ENCODE data around the gene SH3RF2.

The SH3RF2 gene

DNA sequence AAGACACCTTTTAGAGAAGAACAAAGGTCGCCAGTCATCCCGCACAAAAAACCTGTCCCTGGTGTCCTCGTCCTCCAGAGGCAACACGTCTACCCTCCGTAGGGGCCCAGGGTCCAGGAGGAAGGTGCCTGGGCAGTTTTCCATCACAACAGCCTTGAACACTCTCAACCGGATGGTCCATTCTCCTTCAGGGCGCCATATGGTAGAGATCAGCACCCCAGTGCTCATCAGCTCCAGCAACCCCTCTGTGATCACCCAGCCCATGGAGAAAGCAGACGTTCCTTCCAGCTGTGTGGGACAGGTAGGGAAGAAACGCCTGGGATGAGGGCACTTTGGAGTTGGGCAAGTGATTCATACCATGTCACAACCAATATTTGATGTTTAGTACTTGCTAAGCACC lies 77.4 kb downstream of the SH3RF2 start:
- DNase-seq, result no peak

DNA sequence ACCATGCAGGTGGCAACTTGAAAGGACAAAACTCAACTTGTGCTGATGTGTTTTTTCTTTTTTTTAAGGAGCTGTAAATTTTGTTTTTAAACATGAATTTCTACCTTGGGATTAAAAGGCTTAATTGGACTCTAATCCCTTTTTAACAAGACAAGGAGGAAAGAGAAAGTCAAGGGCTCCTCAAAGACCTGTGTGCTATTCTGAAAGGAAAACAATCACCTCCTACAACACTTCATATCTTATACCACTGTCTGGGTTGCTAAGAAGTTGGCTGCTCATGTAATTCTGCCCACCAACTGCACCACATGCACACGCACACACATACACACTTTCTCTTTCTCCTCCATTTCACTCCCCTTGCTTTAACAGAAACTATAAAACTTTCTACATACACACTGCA lies 78.6 kb downstream of the SH3RF2 start:
- DNase-seq, result no peak

DNA sequence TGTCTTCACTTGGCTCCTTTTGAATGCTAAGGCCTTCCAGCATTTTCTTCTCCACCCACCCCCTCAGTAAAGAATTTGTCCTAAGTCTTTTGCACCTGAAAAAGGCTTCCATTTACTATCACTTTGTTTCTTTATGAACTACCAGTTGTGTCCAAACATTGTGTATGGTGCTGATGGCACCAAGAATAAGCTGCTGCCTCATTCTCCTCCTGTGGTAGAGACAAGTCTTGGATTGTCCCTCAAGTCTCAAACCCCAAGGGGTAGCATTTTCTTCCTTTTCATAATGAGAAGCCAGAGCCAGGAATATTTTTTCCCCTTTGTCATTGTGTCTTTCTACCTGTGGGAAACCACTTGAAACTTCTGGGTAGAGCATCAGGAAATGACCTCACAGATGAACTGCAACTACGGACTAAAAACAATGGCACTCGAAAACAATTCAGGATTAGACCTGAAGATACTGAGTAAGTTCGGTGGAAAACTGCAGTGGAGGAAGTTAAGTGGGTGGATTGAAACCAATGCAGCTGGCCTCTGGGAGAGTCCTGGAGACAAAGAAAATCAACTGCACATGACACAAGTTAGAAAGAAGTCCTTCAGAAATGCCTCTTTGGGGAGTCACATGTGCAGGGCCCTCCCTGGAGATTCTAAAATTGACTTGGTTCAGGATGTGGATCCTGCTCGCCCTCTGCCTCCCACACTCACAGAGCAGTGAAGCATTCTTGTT lies 80.5 kb downstream of the SH3RF2 start:
- DNase-seq, result no peak

DNA sequence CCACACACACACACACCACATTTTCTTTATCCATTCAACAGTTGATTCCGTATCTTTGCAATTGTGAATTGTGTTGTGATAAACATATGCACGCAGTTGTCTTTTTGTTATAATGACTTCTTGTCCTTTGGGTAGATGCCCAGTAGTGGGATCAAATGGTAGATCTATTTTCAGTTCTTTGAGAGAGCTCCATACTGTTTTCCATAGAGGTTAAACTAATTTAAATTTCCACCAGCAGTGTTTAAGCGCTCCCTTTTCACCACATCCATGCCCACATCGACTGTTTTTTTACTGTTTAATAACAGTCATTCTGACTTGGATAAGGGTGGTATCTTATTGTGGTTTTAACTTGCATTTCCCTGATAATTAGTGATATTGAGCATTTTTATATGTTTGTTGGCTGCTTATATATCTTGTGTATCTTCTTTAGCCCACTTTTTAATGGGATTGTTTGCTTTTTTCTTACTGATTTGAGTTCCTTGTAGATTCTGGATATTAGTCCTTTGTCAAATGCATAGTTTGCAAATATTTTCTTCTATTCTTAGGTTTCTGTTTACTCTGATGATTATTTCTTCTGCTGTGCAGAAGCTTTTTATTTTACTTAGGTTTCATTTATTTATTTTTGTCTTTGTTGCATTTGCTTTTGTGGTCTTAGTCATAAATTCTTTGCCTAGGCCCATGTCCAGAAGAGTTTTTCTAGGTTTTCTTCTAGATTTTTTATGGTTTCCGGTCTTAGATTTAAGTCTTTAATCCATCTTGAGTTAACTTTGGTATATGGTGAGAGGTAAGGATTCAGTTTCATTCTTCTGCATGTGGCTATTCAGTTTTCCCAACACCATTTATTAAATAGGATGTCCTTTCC lies 82.4 kb downstream of the SH3RF2 start:
- no peak for DNase-seq

DNA sequence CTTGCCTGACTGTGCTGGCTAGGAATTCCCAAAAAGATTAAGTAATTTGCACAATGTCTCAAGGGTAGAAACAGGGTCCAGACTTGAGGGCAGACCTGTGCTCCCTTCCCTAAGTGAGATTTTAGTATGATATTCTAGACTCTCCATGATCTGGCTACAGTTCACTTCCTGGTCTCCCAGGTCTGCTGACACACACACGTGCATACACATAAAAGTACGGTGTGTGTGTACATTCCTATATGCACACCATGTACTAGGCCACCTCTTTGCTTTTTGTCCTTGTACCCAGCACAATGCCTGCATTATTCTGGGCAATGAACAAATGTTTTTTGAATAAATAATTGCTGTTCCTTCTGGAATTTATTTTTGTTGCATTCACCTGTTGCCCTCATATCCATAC lies 83.7 kb downstream of the SH3RF2 start:
- DNase-seq, result no peak

GRCh38 chr5:146024034-146024433 lies 87.7 kb downstream of the SH3RF2 start:
- no peak for DNase-seq

DNA sequence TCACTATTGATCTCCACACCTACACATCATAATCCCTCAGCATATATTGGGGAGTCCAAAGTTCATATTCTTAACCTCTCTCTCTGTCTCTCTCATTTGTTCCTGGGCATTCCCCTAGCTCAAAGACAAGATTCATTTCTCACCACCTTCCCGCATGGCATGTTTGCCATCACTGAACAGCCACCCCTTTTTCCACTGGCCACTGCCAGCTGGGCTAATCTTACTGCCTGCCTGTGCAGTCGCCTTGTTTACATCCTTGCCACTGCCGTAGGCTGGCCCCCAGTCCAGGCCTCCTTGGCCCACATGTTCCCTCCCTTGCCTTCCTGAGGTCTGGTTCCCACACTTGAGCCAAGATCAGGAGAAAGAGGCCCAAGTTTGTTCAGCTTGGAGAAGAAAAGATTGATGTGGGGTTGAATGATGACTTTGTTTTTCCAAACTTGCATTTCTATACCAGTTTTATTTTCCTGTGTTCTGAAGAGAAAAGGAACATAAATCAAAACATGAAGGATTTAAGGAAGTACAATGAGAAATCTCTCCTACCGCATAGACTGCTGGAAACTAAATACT lies 88.8 kb downstream of the SH3RF2 start:
- DNase-seq, result no peak

- DNase-seq, result no peak
These were observed 89.3 kb downstream of the SH3RF2 start for GRCh38 chr5:146025681-146026080.

DNA sequence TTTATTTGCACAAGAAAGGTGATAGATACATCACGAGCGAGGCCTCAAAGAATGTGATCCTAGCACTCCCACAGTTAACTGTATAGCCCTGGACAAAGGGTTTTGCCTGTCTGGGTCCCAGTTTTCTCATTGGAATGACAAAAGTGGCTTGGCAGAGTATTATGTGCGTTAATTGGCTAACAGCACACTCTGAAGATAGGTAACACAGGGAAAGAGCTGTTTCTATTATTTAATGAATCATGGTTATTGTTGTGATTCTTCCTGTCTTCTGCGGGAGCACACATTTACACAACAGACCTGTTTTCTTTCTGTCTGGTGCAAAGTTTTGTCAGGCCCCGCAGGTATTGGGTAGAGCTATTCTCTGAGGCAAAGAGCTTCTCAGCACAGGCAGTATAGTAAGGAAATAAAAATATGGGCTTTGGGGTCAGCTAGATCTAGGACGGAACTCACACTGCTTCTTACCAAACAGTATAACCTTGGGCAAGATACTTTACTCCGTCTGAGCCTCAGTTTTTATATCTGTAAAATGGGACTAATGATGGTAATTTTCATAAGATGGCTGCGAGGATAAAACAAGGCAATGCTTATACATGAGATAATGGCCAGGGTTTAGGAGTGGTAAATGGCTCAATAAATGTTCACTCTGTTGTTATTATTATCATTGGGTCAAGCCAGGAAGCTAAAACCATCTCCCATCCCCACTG lies 90.1 kb downstream of the SH3RF2 start:
- no peak for DNase-seq

DNA sequence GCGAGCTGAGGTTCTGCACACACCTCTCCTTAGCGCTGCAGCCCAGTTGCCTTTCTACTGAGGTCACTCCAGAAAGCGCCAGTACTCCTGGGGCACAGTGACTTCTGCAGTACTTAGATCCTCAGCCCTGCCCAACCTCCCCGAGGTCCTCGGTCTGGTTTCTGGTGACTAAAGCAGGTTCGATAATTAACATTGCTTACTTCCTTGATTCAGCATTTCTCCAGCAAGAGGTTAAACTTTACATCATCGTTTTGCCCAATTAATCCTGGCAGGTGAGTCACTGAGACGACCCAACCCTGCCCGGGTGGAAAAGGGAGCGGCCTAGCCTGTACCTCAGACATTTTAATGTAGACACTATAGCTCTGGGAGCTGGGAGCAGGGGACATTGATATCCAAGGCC lies 91.4 kb downstream of the SH3RF2 start:
- DNase-seq, result no peak

GRCh38 chr5:146032911-146033310 lies 96.5 kb downstream of the SH3RF2 start:
- no peak for DNase-seq

DNA sequence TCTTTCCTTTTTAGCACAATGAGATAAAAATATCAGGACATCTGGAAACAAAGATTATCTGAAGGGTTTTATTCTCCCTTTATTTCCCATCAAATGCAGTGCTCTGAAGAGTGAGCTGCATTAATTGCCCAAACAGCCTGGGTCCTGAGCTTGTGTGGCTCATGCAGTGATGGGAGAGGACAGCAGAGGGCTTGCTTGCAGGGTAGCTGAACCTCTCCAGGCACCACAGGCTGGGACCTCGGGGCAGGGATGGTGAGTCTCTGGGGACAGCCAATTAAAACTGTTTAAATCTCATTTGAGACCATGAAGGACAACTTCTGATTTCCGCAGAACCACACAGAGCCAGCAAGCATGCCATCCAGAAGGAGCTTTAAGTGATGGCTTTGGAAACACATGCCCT lies 97.7 kb downstream of the SH3RF2 start:
- no peak for DNase-seq

DNA sequence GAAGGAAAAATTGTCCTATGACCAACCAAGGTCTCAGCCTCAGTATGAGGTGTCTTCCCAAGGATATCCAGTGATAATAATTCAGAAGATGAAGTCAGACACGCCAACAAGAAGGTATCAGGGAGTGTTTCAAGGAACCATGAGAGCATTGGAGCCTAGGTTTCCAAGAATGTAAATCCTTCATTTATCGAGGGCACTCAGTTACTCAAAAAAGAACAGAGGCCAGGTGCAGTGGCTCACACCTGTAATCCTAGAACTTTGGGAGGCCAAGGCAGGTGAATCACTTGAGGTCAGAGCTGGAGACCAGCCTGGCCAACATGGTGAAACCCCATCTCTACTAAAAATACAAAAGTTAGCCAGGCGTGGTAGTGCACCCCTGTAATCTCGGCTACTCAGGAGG lies 98.2 kb downstream of the SH3RF2 start:
- no peak for DNase-seq

GRCh38 chr5:146039420-146039819 lies 103.0 kb downstream of the SH3RF2 start:
- no peak for DNase-seq

GRCh38 chr5:146040527-146040926 lies 104.1 kb downstream of the SH3RF2 start:
- DNase-seq, result no peak

DNA sequence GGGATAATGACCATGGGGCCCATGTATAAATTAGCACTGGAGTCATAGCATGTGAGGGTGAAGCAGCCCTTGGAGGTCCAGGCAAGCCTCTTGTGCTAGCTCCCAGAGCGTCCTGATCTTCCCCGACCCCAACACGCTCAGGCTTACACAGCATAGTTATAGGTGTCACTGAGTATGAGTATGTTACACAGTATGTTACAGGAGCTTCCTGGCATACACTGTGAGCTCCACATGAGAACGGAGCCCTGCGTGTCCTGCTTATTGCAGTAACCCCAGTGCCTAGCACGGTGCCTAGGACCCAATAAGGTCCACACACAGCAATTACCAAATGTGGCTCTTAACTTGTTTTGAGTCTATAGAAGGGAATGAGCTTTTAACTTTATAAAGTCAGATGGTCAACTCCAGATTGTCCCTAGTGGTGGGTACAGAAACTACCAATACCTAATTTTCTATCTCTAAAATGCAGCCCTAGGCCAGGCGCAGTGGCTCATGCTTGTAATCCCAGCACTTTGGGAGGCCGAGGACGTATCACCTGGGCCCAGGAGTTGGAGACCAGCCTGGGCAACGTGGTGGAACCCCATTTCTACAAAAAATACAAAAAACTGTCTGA lies 104.9 kb downstream of the SH3RF2 start:
- no peak for DNase-seq

GRCh38 chr5:146042628-146043279 lies 106.4 kb downstream of the SH3RF2 start:
- no peak for DNase-seq

GRCh38 chr5:146043722-146044121 lies 107.3 kb downstream of the SH3RF2 start:
- no peak for DNase-seq

- no peak for DNase-seq
These were observed 111.0 kb downstream of the SH3RF2 start for GRCh38 chr5:146047396-146047795.

GRCh38 chr5:146048994-146049703 lies 112.8 kb downstream of the SH3RF2 start:
- DNase-seq, result no peak

DNA sequence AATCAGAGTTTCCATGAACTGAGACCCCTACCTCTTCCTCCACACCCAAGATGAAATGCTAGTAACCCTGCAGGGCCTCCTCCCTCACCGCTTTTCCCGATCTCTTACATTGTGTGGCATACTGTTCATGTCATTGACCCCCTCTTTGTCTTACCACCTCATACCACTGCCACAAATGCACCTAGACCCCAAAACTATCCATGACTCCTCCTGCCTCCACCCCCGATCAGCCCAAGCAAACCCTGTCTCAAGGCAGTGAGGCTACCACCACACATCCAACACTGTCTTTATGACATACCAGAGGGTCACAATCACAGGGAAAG lies 113.3 kb downstream of the SH3RF2 start:
- no peak for DNase-seq

DNA sequence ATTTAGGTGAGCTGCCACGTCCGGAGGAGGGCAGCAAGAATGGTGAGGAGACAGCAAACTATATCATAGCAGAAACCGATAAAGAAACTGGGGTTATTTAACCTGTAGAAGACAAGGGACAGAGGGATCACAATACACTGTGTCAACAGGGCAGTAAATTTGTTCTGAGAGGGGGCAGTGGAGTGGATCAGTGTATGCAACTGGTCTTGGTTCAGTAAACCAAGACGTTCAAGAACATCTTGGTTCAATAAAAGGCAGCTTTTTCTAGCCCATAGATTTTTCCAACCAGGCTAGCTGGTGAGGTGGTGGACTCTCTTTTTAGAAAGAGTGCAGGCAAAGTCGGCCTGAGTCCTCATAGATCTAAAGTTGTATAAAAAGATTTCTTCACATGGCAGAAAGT lies 113.7 kb downstream of the SH3RF2 start:
- DNase-seq, result no peak
